Stimulated activated CD4-positive, alpha-beta T cell treated with anti-CD3 and anti-CD28 coated beads, Interleukin-1b, Interleukin-23, amount 100 ng/mL, for 48 hours (primary cell): ENCODE data around the gene PGR.

Experiments used
- DNase-seq: peaks from one replicate; pipeline ENCODE4 v3.0.0-alpha.2; 2020

Gene PGR

DNA sequence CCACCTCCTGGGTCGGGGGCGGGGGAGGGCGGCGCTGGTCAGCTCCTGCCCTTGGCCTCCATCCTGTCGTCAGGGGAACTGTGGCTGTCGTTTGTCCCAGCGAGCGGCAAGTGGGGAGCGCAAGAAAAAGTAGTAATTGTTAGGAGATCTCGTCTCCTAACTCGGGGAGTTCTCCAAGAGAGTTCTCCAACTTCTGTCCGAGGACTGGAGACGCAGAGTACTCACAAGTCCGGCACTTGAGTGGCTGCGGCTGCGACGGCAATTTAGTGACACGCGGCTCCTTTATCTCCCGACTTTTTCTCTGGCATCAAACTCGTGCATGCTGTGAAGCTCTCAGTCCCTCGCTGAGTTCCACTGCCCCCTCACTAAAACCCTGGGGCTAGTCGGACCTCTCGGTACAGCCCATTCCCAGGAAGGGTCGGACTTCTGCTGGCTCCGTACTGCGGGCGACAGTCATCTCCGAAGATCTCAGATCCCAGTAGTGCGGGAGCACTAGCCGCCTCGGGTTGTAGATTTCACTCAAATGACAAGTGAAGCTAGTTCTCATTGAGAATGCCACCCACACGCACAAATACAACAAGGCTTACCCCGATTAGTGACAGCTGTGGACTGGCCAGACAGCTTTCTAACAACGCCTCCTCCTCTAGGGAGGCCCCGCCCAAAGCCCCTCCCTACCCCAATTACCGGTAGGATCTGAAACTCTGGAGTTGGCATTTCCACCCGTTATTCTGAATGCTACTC, at the start of gene PGR:
PGR (minus strand) TSS at position 611 of the 741 bp plus-strand sequence. CDS start 743 bp downstream, outside the sequence.
- DNase-seq, result no peak

DNA sequence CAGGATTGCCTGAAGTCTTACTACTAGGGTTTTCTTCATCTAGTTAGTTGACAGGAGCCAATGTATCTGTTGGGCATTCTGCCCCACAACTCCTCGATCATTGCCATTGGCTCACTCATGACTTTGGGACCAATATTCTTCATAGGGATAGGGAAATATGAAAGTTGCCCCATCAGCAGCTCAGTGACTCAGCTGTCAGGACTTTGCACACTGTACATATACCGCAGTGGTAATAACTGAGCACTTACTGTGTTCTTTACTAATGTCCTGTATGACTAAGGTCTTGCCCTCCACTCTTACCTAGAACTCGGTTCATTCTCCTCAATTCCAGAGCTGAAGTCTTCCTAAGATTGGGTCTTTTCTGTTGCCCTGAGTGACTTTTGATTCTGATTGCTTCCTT, 46.8 kb upstream of the PGR start:
- DNase-seq, result no peak

DNA sequence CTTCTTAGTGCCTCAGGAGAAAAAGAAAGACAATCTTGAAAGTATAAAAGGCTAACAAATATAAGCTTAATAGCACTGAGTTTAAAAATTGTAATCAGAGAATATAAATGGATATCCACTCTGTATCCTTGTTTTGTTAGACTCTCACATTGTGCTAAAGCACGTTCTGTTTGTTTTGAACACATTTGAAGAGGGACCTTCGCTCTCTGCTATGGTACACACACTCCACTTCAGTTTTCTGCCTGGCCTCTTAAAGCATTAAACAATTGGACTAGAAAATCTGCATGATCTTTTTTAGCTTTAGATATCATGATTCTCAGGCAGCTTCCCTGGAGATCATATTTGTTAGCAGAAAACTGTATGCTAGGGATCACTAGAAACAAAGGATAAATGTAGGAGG, 40.3 kb upstream of the PGR start:
- DNase-seq, result no peak

DNA sequence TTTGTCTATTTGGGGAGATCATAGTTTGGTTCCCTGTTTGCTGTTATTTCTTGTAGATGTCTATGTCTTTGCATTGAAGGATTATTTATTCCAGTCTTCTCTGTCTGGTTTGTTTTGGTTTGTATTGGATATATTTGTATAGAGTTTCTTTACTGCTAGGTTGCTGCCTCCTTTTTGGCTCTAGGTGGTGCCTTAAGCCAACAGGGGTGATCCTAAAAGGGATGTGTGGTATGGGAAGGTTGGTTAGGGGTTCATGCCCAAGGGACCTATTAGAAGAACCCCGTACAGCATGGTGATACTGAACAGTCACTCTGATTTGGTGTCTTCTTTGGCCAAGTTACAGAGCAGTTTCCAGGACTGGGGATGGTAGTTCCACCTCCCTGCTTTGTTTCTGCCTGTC, 36.4 kb upstream of the PGR start:
- no peak for DNase-seq

DNA sequence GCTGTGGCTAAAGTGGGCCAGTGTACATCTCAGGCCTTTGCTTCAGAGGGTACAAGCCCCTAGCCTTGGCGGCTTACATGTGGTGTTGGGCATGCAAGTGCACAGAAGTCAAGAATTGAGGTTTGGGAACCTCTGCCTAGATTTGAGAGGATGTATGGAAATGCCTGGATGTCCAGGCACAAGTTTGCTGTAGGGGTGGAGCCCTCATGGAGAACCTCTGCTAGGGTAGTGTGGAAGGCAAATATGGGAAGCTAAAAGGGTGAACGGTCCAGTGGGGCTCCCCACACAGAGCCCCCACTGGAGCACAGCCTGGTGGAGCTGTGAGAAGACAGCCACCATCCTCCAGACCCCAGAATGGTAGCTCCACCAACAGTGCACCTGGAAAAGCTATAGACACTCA, 28.5 kb upstream of the PGR start:
- DNase-seq, result no peak

DNA sequence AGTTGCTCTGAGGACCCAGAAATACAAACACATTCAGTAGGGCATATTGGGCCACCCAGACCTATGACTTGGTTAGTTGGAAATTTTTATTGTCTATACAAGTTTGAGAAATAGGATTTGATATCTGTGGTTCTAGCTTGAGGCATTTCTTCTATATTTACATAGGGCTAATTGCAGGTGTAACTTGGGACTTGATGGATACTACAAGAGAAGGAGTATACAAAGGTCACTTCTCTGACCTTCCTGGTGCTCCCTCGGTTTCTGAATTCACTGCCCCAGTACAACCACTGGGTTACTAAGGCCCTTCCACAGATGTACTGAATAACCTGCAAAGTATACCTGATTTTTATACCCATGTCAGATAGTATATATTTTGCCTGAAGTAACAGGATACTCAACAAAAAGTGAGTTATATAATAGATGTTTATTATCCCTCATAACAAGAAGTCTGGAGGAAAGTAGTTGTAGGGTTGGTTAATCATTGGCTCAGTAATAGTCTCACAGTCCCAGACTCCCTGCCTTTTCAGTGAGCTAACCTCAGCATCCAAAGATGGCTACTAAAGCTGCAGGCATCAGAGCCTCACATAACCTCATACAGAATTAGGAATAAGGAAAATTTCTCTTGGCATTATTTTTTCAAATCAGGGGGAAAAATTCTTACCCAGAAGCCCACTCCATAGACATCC, 8.8 kb upstream of the PGR start:
- DNase-seq, result no peak

DNA sequence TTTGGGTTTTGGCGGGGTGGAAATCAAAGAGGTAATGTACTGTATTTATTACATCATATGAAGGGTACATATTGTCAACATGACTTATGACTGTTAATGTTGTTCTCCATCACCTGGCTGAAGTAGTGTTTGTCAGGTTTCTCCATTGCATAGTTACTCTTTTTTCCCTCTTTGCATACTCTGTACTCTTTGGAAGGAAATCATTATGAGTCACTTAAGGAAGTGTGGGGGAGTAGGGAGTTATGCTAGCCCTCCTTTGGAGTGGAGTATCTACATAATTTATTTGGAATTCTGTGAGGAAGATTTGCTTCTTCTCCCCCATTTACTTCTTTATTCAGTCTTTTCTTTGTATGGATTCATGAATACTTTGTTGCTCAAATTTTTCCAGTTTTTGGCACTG, 3.6 kb upstream of the PGR start:
- no peak for DNase-seq

DNA sequence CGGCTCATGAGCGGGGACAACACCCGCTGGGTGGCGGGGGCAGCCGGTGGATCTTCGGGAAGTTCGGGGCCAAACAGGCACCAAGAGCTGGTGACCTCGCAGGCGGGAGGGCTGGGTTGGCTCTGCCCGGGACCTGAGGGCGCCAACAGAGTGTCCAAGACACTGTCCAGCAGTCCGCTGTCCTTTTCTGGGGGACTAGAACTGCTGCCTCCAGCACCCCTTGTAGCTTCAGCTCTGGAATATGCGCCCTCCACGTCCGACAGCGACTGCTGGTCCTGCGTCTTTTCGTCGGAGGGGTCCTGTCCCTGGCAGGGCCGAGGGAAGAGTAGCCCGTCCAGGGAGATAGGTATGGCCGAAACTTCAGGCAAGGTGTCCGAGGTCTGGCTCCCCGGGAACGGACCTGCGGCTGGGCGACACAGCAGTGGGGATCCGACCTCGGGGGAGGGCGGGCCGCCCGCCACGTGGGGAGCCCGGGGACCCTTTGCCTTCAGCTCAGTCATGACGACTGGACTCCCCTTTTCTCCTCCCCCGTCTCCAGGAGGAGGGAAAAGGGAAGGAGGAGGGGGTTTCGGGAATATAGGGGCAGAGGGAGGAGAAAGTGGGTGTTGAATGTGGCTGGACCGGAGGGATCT, 926 bp downstream of the PGR start:
- DNase-seq, result no peak

DNA sequence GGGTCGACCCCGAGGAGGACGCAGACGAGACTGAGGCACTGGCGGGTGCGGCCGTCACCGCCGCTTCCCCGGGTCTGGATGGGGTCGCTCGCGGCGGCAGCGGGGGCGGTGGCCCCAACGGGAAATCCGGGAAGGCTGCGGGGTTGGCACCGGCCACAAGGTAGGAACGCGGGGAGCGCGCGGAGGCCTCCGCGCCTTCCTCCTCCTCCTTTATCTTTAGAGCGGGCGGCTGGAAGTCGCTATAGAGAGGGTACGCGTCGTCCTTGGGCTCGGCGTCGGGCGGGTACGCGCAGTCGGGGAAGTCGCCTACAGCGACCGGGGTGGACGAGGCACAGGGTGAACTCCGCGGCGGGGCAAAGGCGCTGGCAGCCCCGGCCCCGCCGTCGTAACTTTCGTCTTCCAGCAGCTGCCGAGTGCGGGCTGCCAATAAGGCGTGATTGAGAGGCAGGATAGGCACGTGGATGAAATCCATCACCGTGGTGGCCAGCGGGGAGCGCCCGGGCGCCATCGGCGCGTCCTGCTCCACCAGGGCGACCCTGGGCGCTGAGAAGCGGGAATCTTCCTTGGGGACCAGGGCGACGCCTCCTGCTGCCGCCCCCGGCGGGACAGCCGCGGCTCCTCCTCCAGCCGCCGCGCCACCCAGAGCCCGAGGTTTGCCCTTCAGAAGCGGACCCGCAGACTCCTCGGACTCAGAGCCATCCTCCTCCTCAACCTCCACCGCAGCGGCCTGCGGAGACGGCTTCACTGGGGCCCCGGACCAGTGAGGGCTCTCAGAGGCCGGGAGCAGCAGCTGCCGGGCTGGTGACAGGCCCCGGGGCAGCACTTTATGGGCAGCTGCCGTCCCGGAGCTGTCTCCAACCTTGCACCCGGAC, 1.7 kb downstream of the PGR start:
- no peak for DNase-seq

DNA sequence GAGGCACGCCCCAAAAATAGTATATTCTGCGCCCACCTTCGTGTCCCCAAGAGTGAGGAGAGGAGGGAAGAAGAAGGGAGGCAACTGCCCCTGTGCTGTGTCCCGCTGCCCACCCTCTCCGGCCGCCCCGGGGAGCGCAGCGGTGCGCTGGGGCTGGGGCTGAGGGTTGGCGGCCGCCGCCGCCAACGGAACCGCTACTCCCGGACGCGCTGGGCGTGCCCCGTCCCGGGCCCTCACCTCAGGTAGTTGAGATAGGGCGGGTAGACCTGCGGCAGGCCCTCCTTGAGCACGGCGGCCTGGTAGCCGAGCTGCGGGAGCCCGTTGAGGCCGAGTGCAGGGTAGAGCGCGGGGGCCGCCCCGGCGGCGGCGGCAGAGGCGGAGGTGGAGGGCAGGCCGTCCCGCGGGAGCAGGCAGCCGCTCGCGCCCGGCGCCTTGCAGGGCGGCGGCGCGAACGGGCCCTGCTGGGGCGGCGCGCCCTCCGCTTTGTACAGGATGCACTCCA, 2.4 kb downstream of the PGR start:
- DNase-seq, result no peak

DNA sequence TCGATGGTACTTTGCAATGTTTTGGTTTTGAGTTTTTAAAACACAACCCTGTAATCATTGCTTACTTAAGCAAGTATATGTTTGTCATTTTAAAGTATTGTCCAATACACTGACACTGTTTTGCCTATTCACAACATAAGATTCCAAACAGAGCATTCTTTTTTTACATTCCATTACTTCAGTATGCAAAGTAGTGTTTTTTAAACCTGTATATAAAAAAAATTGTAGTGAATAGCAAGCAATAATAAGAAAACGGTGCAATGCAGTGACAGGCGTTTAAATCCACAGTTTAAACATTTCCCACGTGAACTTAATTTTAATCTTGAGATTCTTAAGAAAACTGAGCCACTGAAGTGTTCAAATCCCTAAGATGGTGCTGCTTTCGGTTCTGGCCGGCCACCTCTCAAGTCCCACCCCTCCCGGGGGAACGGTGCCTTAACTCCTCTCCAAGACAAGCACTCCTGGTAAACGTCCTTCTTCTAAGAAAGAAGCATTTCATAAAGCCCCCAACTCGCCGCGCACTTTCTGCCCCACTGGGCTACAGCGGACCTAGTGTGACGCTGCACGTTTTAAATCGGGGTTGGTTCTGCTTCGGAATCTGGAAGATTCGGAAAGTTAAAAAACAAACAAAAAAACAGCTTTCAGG, 2.9 kb downstream of the PGR start:
- DNase-seq, result no peak

DNA sequence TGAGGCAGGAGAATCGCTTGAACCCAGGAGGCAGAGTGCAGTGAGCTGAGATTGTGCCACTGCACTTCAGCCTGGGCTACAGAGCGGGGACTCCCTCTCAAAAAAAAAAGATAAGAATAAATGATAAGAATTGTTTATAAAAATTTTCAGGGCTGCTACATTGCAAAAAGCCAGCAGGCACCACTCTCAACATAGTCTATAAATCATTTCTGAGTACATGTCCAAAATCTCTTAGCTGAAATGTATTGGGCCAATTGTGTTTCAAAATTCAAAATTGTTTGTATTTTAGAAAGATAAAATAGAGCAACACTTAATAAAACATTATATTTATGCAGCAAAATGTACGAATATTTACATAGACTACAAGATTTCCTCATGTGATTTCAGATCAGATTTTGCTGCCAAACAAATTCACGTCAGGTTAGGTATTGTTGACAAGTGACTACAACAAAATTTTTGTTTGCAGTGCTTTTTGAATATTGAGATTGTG, 13.9 kb downstream of the PGR start:
- no peak for DNase-seq

DNA sequence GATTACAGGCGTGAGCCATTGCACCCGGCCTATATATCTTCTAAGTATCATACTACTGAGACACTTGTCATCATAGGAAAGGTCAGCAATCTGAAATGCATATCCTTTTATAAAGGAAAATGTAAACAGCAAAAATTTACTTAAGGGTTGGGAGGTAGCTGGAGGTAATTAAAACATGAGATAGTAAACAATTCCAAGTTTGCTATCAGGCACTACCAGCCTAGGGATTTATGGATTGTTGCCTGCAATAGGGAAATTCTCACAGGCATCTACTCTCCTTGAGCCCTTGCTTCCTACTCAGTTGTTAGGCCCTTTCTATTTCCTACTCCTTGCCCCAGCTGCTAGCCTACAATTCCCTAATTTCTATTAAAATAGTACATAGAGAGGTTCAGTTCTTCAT, 16.1 kb downstream of the PGR start:
- no peak for DNase-seq

DNA sequence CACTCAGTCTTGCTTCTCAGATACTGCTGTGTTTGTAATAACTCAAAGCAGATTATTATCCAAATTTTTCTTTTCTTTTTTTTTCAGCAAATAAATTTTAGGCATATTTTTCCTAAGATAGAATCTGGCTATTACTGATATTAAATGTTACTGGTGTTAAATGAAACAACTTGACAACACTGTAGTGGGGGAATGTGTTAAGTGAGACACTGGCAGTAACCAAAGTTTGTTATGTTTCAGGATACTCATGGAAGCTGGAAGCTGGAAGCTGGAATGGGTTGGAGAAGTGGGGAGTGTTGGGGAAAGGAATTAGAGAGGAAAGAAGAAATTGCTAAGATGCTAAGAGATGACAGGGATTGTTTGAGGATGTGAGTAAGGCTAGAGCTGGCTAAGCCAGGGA, 24.9 kb downstream of the PGR start:
- DNase-seq, result no peak

DNA sequence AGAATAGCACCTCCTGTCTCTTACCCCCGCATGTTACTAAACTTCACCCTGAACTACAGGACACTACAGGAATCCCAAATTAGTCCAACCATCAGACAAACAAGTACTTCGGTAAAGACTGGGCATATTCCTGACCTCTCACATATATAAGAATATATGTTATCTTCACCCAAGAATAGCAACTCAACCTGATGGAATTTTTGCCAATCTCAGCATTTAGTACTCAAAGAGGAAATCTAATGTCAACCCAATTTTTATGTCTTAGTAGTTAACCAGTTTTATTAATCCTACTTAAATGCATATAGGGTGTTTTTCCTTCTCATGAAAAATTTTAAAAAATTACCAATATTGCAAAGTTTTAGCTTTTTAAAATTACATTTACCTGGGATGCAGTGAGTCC, 26.2 kb downstream of the PGR start:
- no peak for DNase-seq

DNA sequence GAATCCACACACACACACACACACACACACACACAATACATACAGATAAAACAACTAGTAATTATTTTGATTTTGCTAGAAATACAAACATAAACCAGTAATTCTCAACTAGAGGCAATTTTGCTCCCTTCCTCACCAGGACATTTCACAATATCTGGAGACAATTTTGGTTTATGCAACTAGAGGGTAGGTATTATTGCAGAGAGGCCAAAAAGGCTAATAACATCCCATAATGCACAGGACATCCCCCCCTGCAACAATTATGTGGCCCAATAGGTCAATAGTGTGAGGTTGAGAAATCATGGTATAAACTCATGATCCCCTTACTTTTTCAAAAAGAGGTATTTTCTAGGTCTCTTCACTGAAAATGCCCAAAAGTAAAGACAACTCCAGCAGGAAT, 29.0 kb downstream of the PGR start:
- DNase-seq, result no peak

DNA sequence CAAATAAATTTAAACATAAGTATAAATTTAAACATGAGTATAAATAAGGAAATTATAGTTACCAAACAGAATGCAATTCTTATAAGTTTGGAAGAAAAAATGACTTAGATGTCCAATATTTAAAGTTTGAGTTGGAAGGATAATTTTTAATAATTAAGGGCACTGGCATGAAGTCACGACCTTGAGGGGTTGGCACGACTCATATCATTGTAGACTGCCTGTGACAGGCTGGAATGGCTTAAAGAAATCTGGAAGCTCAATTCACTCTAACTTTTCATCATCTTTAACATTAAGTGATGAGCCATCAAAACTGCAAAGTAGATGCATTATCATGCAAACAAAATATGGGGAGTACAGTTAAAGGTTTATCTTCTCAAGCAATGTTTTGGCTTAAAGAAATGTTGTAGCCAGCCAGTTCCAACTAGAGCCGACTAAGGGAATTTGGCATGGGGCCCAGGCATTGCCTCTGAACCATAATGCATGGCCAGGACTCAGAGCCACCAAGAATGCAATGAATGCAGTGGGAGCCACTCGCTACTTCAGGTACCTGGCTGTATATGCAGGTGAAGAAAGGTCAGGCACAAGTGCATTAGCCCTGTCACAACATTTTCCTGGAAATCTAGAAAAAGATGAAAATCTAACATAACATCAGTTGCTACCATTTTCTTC, 33.4 kb downstream of the PGR start:
- DNase-seq, result no peak

DNA sequence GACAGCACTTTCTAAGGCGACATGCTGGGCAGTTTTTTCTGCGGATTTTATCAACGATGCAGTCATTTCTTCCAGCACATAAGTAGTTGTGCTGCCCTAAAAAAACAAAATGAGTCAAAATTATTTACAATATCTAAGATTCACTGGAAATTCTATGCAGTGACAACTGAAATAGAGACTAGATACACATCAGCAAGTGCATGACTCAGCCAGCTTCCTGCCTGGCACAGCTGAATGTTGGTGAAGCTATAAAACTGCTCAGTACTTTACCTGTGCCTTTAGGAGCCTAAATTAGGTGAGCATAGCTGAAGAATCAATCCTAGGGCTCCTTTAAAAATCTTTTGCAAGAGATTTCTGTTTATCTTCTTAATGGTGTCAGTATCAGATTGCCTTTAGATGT, 37.8 kb downstream of the PGR start:
- DNase-seq, result no peak

DNA sequence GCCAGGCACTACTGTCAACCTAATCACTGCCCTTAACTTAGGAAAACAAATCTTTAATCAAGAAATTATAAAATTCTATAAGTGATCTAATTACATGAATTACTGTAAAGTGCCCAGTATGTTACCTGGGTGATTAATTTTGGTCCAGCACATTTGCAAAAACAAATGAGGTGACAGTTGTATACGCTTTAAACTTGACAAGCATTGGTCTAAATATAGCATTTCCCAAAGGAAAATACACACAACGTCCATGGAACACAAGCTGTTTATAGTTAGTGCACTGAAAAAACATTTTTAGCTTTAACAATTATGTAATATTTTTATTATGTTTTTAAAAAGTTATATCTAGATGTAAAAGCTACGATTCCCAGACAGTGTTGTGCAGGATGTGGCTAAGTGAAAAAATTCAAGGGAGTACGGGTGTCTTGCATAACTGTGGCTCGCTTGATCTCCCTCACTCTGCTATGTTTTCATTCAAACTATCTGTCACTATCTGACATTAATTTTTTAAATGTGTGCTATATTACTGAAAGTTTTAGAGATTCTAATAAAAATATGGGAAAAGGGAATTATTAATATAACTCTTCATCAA, 38.8 kb downstream of the PGR start:
- no peak for DNase-seq

DNA sequence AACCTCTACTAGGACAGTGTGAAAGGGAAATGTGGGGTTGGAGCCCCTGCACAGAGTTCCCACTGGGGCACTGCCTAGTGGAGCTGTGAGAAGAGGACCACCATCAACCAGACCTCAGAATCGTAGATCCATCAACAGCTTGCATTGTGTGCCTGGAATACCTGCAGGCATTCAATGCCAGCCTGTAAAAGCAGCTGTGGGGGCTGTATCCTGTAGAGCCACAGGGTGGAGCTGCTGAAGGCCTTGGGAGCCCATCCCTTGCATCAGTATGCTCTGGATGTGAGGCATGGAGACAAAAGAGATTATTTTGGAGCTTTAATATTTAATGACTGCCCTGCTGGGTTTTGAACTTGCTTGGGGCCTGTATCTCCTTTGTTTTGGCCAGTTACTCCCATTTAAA, 46.3 kb downstream of the PGR start:
- no peak for DNase-seq

DNA sequence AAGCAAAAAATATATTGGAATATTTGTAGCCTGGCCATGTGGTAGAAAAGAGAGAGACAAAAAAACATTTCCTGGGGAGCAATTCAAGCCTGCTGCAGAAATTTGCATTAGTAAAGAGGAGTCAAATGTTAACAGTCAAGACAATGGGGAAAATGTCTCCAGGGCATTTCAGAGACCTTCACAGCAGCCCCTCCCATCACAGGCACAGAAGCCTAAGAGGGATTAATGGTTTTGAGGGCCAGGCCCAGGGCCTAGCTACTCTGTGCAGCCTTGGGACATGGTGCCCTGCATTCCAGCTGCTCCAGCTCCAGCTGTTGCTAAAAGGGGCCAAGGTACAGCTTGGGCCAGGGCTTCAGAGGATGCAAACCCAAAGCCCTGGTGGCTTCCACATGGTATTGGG, 46.8 kb downstream of the PGR start:
- DNase-seq, result no peak
